Measurements from ENCODE around the gene MYO1A. TPM values are rescaled to one million over a fixed set of nuclear protein-coding genes. Genes with fewer than 3 reads are reported as not detected.
"Not testable (repeated sequence)": the region's sequence is repeated elsewhere in the genome, so short reads cannot be mapped to it uniquely, and the experiment has no call there.

The MYO1A gene
- total RNA-seq, 1 experiment from 2014 or later: 0.26 TPM

GRCh38 chr12:57053146-57053545, 3.2 kb upstream of the MYO1A start:
- H2AFZ ChIP-seq (ENCODE audit: low read length); H3K79me2 ChIP-seq (ENCODE audit: insufficient read depth, low read length); H3K79me1 ChIP-seq (ENCODE audit: insufficient read depth, low read depth, low read length, poor library complexity, severe bottlenecking); H3K4me2 ChIP-seq (ENCODE audit: insufficient read depth, insufficient read length, low read length); H2BK5ac ChIP-seq (ENCODE audit: insufficient read length, low read length); H3K14ac ChIP-seq (ENCODE audit: insufficient read depth, low read length); H3K4ac ChIP-seq (ENCODE audit: low read depth, low read length); H3K4me1 Mint-ChIP-seq; H3K23me2 ChIP-seq (ENCODE audit: insufficient read length, low read depth, low read length, poor library complexity, severe bottlenecking); DNase-seq; H3K27ac ChIP-seq (ENCODE audit: insufficient read length, low read depth, low read length); H3K9ac ChIP-seq (ENCODE audit: extremely low read depth, insufficient read length, low read length); H3K27me3 Mint-ChIP-seq (ENCODE audit: low read depth); H4K20me1 ChIP-seq (ENCODE audit: control insufficient read depth, insufficient read depth, insufficient read length); H3K9me3 ChIP-seq (ENCODE audit: control insufficient read depth, low read depth, low read length); H4K8ac ChIP-seq (replicated peaks; ENCODE audit: insufficient read length, low read depth, low read length); H3K27me3 ChIP-seq (ENCODE audit: insufficient read depth, low read length); H4K5ac ChIP-seq (ENCODE audit: insufficient read length, low read depth, low read length); H2BK15ac ChIP-seq (ENCODE audit: low read depth, low read length); H2BK20ac ChIP-seq (ENCODE audit: low read depth, low read length, poor library complexity, severe bottlenecking); H3K27ac Mint-ChIP-seq; H2BK120ac ChIP-seq (ENCODE audit: low read depth, low read length, poor library complexity, severe bottlenecking); H3K23ac ChIP-seq (ENCODE audit: insufficient read length, low read depth, low read length); H4K91ac ChIP-seq (ENCODE audit: insufficient read length, low read depth, low read length); H3T11ph ChIP-seq (ENCODE audit: low read length); H3K9me3 Mint-ChIP-seq; H3K4me1 ChIP-seq (ENCODE audit: insufficient read depth, low read length); H3K4me3 Mint-ChIP-seq; H2BK12ac ChIP-seq (ENCODE audit: insufficient read length, low read depth, low read length); H3K18ac ChIP-seq (ENCODE audit: insufficient read length, low read depth, low read length); H3K56ac ChIP-seq (ENCODE audit: insufficient read length, low read depth, low read length); H2AK5ac ChIP-seq (ENCODE audit: insufficient read length, low read length): not testable (repeated sequence)
- peaks cover 16 to 35% (median 29%) of the 10 kb centered on the region in 3 experiments; a peak in 6 of 7 replicates for H3K36me3 Mint-ChIP-seq (ENCODE audit: insufficient read depth in 1 of 3, low read depth in 3 of 3)
- no CpG with 5 or more reads among the region's 4 CpGs for WGBS (ENCODE audit: extremely low coverage, insufficient read length, low lambda C conversion rate)

All from H9 (cell line).